Activated CD4-positive, alpha-beta T cell treated with anti-CD3 and anti-CD28 coated beads for 36 hours (primary cell): Measurements from ENCODE around the gene TEF. TPM values are rescaled to one million over a fixed set of nuclear protein-coding genes. Genes with fewer than 3 reads are reported as not detected.

Experiments
- total RNA-seq, 2 experiments: library from RNA; stranded (reverse); gene quantifications; one replicate each; pipeline ENCODE4 v1.2.3, GENCODE V29; 2021

The TEF gene
- total RNA-seq, 2 experiments from 2014 or later = 1.7 to 2.2 TPM

Other genes starting within 250 kb of the TEF start
- 10 to 100 TPM; 24.4 to 25.1 TPM for gene L3MBTL2, start 176.6 kb upstream of the TEF start, total RNA-seq
- under 1 TPM; 0.11 TPM for gene CHADL, start 141.0 kb upstream of the TEF start, total RNA-seq
- gene RANGAP1, start 95.8 kb upstream of the TEF start, total RNA-seq = 100 to 1,000 TPM; 140 to 157 TPM
- 10 to 100 TPM; 41.7 to 43.4 TPM for gene ZC3H7B, start 80.4 kb upstream of the TEF start, total RNA-seq
- 10 to 100 TPM; 26.5 to 32.3 TPM for gene TOB2, start 64.9 kb downstream of the TEF start, total RNA-seq
- 10 to 100 TPM; 54.5 to 61.1 TPM for gene PHF5A, start 86.8 kb downstream of the TEF start, total RNA-seq
- 100 to 1,000 TPM in 1 of 2 experiments, 10 to 100 TPM in 1; 95.4 to 106 TPM for gene ACO2, start 87.2 kb downstream of the TEF start, total RNA-seq
- 10 to 100 TPM; 18.3 to 24.6 TPM for gene POLR3H, start 162.5 kb downstream of the TEF start, total RNA-seq
- not detected for gene CSDC2, start 179.1 kb downstream of the TEF start, total RNA-seq
- 10 to 100 TPM; 30.4 to 37.4 TPM for gene PMM1, start 207.9 kb downstream of the TEF start, total RNA-seq
- 10 to 100 TPM; 56.6 to 98.1 TPM for gene DESI1, start 239.1 kb downstream of the TEF start, total RNA-seq
- gene XRCC6, start 239.4 kb downstream of the TEF start, total RNA-seq = 100 to 1,000 TPM; 427 to 469 TPM